B cell (primary cell): ENCODE measurements around the gene NOL3.

ENCODE experiments used
- CTCF ChIP-seq: fragments of 200-600 bp; IDR thresholded peaks from one replicate; pipeline ENCODE4 v1.8.0; 2022; ENCODE audit warnings: antibody characterized with exemption, mild to moderate bottlenecking
- EZH2 ChIP-seq: IDR thresholded peaks from 2 replicates; pipeline ENCODE4 v1.6.1; 2012; ENCODE audit warnings: borderline replicate concordance, low read depth, mild to moderate bottlenecking, moderate library complexity, low read length; ENCODE audit not compliant: insufficient read depth, poor library complexity, severe bottlenecking

DNA sequence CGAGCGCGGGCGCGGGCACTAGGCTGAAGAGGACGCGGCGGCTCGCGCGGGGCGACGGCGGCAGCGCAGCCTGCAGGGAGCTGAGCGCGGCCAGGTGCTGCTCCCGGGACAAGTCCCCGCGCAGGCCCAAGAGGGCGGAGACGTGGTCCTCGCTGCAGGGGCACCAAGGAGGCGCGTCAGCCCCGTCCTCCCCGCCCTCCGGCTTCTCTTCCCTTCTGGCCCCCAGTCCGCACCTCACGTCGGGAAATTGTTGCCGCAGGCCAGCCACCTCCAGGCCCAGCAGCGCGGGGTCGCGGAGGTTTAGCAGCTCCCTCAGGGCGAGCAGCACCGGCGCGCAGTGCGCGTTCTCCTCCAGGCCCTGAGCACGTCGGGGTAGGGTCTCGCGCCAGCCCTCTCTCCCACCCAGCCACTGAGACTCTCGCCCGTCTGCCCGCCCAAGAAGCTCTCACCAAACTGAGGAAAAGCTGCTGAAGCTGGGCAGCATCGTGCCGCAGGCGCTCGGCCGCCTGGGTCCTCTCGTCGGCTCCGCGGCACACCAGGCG lies 14.2 kb downstream of the NOL3 start:
- TF ChIP-seq EZH2 (no peak), CTCF (no peak)
